ENCODE data around the gene ROR1.
"Not testable (repeated sequence)": the region's sequence is repeated elsewhere in the genome, so short reads cannot be mapped to it uniquely, and the experiment has no call there.

ROR1 gene

DNA sequence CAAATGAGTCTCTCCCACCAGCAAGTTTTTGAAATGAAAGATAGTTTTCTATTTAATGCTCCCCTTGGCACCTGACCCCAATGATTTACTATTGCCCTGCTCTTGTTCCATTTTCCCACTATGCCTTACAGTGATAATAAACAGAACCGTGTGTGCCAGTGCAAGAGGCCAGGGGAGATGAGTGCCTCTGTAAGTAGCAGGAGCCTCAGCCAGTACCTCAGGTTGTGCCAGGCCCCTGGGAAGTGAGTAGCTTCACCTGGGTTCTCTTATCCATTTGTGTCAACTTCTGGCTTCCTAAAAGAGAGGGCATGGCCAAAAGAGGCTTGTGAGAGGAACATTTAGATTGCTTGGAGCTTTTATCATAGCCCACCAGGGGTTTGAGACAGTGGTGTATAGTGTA is 3.4 kb upstream of the ROR1 start:
- DNase-seq: no peak

- no peak for DNase-seq
Measured at GRCh38 chr1:63772201-63772600, 1.6 kb upstream of the ROR1 start.

GRCh38 chr1:63772876-63773275 is 941 bp upstream of the ROR1 start:
- no peak for DNase-seq

- DNase-seq: no peak
Measured at GRCh38 chr1:63773496-63773814, 362 bp upstream of the ROR1 start.

- DNase-seq: no peak
Measured at GRCh38 chr1:63774617-63775417, 1.0 kb downstream of the ROR1 start.

DNA sequence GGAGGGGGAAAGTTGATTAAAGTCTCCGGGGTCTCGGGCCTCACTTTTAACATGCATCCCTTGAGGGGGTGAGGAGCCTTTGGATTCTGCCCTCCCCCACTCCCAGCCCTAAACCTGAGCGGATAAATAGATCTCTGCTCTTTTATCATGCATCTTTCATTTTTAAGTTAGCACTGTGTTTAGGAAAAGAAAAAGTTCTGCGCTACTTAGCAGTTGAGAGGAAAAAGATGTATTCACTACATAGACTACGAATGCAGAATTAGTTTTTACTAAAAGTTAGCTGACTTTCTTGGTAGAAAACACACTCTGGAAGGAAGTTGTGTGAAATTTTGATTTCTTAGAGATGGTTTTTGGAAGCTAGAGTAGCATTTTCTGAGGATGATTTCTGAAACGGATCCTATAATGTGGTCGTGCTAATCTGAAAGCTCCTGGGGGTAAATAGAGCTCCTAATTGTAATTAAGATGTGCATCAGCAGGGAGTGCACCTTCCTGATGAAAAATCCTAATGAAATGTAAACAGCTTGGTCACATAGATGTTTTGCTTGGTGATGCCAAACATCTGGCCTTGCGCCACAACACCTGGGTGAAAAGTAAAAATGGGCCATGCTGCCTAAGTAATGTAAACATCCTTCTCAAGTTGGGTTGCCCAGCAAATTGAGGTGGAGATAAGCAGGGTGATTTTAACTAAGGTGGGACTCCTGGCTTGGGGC is 1.8 kb downstream of the ROR1 start:
- no peak for DNase-seq

- DNase-seq: no peak
Measured at GRCh38 chr1:63777286-63777685, 3.5 kb downstream of the ROR1 start.

DNA sequence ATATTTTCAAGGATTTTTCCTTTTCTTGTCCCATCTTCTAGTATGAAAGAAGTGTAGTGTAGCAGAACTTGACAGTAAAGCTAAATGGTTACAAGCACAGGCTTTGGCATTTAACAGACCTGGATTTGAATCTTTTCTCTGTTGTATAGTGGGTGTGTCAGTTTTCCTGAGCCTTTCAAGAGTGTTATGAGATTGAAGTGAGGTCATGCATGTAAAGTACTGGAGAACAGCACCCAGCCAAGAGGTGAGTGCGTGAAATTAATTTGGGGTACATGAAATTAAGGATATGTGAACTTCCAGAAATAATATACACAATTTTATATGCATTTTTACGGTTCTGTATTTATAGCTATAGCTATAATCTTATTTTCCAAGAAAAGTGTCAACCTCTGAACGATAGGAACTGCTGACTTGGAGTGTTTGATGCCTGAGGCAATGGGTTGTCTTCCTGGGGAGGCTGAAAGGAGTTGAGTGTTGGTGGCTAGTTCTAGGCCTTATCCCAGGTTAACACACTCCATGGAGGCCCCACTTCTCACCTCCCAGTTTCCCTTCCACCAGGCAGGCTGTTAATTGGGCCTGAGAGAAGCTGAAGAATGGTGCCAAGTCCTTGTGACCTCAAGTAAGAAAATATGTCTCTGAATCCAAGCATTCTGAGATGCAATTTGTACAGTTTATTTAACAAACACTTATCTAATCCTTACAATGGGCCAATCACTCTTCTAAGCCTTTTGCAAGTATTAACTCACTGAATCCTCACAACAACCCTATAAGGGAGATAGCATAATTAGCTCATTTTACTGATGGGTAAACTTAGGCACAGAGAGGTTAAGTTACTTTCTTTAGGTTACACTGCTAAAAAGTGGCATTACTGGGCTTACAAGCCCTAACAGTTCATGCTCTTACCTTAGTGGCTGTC is 4.4 kb downstream of the ROR1 start:
- no peak for DNase-seq

DNA sequence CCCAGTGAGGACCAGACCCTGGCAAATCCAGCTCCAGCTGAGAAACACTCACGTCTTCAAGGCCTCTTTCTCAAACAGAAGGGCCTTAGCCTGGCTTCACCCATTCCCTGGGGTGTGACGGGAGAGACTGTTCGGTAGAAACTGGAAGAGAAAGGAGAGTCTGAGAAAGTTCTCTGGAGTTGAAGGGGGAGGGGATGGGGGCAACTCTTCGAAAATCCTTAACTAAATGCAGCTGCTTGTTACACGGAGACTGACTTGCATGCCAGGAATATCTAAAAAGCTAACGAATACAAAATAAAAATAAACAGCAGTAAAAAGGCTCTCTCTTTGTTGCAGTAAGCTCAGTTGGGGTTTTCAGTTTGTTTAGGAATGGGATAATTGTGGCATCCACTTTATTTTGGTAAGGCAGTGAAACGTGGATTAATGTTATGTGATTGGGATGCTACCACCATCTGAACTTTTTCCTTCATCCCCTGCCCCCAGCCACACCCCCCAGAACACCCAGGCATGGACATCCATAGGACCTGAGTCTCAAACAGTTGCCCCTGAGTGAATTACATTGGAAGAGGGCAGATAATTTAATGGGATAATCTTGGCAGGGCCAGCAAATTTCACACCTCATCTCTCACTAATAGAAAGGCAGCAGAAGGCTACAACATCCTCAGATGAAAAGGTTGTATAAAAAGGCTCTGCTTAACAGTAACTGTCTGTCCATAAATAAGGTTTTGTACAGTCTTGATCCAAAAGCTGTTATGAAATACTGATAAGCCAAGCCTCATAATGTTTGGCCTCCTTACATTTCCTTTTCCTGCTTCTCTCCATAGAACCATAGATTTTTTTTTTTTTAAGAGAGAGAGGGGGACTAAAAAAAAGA is 5.8 kb downstream of the ROR1 start:
- no peak for DNase-seq

GRCh38 chr1:63780565-63780964 is 6.7 kb downstream of the ROR1 start:
- no peak for DNase-seq

- no peak for DNase-seq
Measured at GRCh38 chr1:63782982-63783381, 9.2 kb downstream of the ROR1 start.

- DNase-seq: no peak
Measured at GRCh38 chr1:63784083-63784482, 10.3 kb downstream of the ROR1 start.

GRCh38 chr1:63784489-63785390 is 10.9 kb downstream of the ROR1 start:
- no peak for DNase-seq

GRCh38 chr1:63787270-63787669 is 13.5 kb downstream of the ROR1 start:
- DNase-seq: not testable (repeated sequence)

DNA sequence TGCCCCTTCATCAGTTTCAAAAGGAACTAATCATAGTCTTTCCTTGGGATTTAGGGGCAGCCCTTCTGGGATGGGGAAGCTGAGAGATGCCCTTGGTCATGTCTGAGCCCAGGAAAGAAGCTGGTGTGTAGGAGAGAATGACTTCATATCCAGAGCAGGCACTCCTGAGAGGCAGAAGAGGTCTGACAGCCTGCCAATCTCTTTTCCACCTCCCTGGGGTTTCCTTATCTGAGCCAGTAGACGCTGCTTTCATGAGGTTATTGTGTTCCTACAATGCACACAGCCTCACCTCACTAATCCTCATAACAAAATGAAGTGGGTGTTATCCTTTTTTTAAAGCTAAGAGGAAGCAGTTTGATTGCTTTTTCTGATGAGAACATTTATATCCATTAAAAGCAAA is 14.1 kb downstream of the ROR1 start:
- no peak for DNase-seq

GRCh38 chr1:63789856-63790605 is 16.2 kb downstream of the ROR1 start:
- no peak for DNase-seq

DNA sequence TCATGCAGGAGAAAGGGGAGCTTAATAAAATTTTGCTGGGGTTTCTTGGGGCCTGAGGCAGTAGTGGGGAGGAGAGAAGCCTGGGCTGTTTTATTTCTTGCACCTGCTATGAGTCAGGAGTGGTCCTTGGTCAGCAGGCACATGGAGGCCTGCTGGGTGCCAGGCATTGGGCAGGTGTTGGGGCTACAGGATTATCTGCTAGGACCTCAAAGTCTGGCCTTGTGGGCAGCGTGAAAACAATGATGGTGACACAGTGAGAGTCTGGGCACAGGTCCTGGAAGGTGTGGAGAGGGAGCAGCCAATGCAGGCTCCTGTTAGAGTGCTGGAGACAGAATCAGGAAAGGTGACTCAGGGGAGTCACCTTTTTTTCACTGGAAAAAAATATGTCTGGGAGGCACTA is 17.2 kb downstream of the ROR1 start:
- no peak for DNase-seq

DNA sequence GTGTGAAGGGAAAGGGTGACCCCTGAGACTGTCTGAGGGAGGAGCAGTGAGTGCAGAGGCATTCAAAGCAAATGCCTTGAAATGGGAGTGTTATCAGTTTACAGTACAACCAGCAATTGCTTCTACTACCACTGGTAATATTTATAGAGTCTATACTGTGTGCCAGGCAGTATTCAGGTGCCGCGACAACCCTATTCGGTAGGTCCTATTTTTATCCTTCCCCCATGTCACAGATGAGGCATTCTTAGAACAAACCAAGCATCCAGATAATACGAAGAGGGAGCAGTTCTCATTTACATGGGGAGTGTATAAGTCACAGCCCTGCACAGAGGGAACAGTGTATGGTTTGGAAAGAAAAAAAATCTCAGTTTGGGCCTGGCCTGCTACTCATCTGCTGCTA is 18.3 kb downstream of the ROR1 start:
- DNase-seq: no peak

DNA sequence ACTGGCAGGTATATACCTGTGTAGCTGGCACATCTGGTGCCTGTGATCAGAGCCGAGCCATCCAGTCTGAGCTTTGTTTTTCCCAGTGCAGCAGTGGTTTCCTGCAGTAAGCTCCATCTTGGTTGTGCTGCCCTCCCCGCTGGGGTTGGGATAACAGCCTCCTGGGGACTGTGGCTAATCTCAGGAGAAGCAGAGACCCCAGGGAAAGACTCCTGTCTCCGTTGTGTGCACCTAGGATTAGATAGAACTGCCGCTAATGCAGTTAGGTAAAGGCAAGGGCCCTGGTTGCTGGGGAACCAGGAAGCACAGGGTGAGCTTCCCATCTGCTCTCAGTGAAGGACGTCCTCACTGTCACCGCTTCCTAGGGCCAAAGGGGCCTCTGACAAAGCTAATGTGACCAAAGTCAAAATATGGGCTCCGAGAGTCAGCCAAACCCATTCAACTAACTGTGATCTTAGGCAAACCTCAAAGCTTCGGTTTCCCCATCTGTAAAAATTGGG is 20.0 kb downstream of the ROR1 start:
- DNase-seq: no peak

DNA sequence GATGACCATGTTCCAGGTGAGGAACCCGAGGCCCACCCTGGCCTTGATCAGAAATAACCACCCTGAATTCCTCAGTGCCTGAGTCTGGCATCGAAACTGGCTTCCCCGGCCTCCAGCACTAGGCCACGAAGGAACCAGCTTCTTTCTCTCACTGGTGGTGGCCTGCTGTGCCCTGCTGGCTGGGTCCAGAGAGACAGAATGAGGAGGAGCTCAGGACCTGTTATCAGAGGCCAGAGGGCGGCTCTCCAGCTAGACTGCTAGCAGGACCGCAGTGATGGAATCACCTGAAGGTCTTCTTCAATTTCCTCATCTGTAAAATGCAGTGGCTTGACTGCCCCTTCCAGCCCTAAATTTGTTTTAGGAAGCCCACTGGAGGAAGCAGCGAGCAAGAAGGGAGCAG is 20.5 kb downstream of the ROR1 start:
- DNase-seq: no peak

DNA sequence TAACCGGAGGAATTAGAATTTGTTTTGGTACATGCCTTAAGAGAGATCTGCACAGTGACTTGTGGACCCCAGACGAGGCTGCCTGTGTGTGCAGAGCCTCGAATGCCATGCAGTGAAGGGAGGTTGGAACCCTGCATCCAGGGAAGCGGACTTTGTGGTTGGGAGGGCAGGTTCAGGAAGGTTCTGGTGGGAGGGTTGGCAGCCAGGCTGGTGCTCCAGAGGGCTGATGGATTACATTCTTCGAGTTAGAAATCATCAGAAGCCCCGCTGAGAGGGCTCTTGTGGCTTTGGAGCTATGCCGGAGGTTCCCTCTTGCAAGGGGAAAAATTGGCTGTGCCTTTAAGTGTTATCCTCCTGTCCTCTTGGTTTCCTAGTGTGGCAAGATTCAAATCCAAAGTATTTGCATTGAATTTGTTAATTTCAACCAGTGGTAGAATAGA is 21.1 kb downstream of the ROR1 start:
- no peak for DNase-seq
